ENCODE results near the gene FTHL17.

Gene FTHL17

DNA sequence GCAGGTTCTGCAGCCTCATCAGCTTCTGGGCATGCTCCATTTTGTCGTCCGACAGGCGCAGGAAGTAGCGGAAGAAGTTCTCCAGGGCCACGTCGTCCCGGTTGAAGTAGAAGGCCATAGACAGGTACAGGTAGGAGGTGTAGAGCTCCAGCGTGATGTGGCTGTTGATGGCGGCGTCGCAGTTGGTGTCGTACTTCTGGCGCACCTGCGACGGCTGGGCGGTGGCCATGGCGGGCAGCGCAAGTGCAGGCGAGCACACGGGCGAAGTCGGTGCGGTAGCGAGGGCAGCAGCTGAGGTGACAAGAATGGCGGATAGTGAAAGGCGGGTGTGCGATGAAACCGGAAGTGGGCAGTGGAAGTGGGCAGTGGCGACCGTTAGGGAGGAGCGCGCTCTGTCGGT is at the start of gene FTHL17:
TSS of gene FTHL17 (minus strand) at position 317 of the 400 bp plus-strand sequence. CDS start at position 229, 88 bp downstream.
- Histone ChIP-seq H3K27me3 (ENCODE audit: insufficient read depth, low read length) (no peaks in the 10 kb centered on the region), H3K79me2 (ENCODE audit: control insufficient read depth, insufficient read depth, low read length, unreplicated experiment) (no peaks in the 10 kb centered on the region), H3K4me1 (ENCODE audit: control insufficient read depth, insufficient read depth, low read length, unreplicated experiment) (no peaks in the 10 kb centered on the region), H3K4me3 (ENCODE audit: low read depth, low read length) (no peak within 1 kb of the TSS), H2AFZ (ENCODE audit: low read length, unreplicated experiment) (no peak within 1 kb of the TSS), H3K27ac (ENCODE audit: low read depth, low read length) (no peak within 1 kb of the TSS), H3K36me3 (ENCODE audit: insufficient read depth, low read length) (no peaks in the 10 kb centered on the region)

DNA sequence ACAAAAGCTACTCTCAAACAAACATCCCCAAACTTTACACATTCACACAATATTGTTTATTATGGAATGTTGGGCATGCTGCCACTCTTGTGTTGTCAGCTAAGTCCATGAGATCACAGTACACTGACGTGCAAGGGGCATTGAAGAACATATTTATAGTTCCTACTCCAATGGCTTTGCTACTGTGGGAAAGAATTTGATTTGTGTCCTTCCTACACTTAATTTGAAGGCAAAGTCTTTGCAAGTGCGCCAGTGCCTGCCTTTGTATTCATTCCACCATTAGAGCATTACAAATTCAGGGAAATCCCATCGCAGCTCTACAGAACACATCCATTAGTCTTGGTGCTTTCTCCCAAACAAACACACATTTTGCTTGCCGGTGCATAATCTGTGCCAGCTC is 45.4 kb upstream of the FTHL17 start:
- no peaks in the 10 kb centered on the region for H3K4me1 ChIP-seq (ENCODE audit: control insufficient read depth, insufficient read depth, low read length, unreplicated experiment)
- no peaks in the 10 kb centered on the region for H3K27me3 ChIP-seq (ENCODE audit: insufficient read depth, low read length)
- no peaks in the 10 kb centered on the region for H3K36me3 ChIP-seq (ENCODE audit: insufficient read depth, low read length)
- H3K4me3 ChIP-seq (ENCODE audit: low read depth, low read length): no peak overlapping the region
- H3K79me2 ChIP-seq (ENCODE audit: control insufficient read depth, insufficient read depth, low read length, unreplicated experiment): no peaks in the 10 kb centered on the region
- no peak overlapping the region for H3K27ac ChIP-seq (ENCODE audit: low read depth, low read length)
- H2AFZ ChIP-seq (ENCODE audit: low read length, unreplicated experiment): no peak overlapping the region

DNA sequence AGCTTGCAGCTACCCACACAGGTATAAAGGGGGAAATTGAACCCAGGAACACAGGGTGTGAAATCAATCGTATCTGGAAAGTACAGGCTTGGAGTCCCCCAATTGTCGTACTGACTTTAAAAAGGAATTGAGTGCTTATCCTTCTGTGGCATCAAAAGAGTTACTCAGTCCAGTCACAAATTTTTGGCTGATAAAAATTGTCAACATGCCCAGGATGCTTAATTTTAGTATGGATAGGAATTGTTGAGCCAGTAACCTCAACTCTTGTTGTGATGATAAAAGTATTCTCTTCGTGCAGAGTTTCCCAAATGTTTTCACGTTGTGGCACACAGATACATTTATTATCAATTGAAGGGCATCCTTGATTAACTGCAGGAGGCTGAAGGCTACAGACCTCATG is 43.6 kb upstream of the FTHL17 start:
- no peak overlapping the region for H3K27ac ChIP-seq (ENCODE audit: low read depth, low read length)
- H3K4me1 ChIP-seq (ENCODE audit: control insufficient read depth, insufficient read depth, low read length, unreplicated experiment): no peaks in the 10 kb centered on the region
- no peaks in the 10 kb centered on the region for H3K79me2 ChIP-seq (ENCODE audit: control insufficient read depth, insufficient read depth, low read length, unreplicated experiment)
- H3K27me3 ChIP-seq (ENCODE audit: insufficient read depth, low read length): no peaks in the 10 kb centered on the region
- no peak overlapping the region for H2AFZ ChIP-seq (ENCODE audit: low read length, unreplicated experiment)
- no peaks in the 10 kb centered on the region for H3K36me3 ChIP-seq (ENCODE audit: insufficient read depth, low read length)
- no peak overlapping the region for H3K4me3 ChIP-seq (ENCODE audit: low read depth, low read length)

DNA sequence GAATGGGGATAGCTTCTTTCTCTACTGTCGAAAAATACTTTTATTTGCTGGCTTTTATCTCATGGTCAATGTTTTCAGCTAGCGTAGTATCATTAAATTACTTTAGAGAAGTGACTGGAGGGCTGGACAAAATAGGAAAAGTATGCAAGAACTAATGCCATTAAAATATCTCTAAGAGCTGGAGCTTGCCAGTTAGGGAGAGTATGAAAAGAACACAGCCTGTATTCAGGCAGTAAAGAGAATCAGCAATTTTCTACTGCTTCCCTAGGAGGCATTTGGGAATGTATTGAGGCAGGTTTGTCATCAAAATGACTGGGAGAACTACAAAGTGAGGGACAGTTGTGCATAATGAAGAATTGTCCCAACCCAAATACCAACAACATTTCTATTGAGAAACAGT is 43.0 kb upstream of the FTHL17 start:
- no peak overlapping the region for H3K27ac ChIP-seq (ENCODE audit: low read depth, low read length)
- H3K4me3 ChIP-seq (ENCODE audit: low read depth, low read length): no peak overlapping the region
- H2AFZ ChIP-seq (ENCODE audit: low read length, unreplicated experiment): no peak overlapping the region
- no peaks in the 10 kb centered on the region for H3K36me3 ChIP-seq (ENCODE audit: insufficient read depth, low read length)
- H3K79me2 ChIP-seq (ENCODE audit: control insufficient read depth, insufficient read depth, low read length, unreplicated experiment): no peaks in the 10 kb centered on the region
- H3K27me3 ChIP-seq (ENCODE audit: insufficient read depth, low read length): no peaks in the 10 kb centered on the region
- H3K4me1 ChIP-seq (ENCODE audit: control insufficient read depth, insufficient read depth, low read length, unreplicated experiment): no peaks in the 10 kb centered on the region

DNA sequence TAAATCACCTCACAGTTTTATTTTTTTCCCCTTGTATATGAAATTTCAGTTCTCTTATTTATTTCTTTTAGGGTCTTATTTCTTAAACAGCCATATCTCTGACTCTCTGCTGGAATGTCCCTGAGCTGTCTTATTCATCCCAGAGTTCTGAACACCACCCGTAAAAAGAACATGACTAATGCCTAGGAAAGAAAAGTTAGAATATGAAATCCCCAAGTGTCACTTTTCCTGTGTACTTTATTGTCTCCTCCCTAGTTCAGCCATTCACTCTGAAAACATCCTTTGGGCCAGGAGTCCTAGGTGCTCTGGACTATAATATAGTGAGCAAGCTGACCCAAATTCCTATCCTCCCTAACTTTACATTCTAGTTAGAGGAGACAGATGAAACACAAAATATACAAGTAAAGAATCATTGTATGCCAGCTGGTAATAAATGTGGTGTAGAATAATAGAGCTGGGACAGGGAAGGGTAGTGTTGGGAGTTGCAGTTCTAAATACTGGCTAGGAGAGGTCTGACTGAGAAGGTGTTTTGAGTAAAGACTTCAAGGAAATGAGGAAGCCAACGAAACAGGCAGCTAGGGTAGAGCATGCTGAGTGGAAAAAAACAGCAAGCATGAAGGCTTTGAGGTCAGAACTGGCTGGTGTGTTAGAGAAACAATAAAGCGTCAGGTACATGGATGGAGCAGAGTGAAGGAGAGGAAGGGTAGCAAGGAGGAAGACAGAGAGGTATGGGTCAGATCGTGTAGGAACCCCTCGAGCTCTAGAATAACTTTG is 40.6 kb upstream of the FTHL17 start:
- no peaks in the 10 kb centered on the region for H3K79me2 ChIP-seq (ENCODE audit: control insufficient read depth, insufficient read depth, low read length, unreplicated experiment)
- H3K27me3 ChIP-seq (ENCODE audit: insufficient read depth, low read length): no peaks in the 10 kb centered on the region
- no peak overlapping the region; the same call in 1 of the 2 replicates for H3K27ac ChIP-seq (ENCODE audit: low read depth, low read length)
- no peak overlapping the region for H3K4me3 ChIP-seq (ENCODE audit: low read depth, low read length)
- no peaks in the 10 kb centered on the region for H3K36me3 ChIP-seq (ENCODE audit: insufficient read depth, low read length)
- no peaks in the 10 kb centered on the region for H3K4me1 ChIP-seq (ENCODE audit: control insufficient read depth, insufficient read depth, low read length, unreplicated experiment)
- no peak overlapping the region for H2AFZ ChIP-seq (ENCODE audit: low read length, unreplicated experiment)

DNA sequence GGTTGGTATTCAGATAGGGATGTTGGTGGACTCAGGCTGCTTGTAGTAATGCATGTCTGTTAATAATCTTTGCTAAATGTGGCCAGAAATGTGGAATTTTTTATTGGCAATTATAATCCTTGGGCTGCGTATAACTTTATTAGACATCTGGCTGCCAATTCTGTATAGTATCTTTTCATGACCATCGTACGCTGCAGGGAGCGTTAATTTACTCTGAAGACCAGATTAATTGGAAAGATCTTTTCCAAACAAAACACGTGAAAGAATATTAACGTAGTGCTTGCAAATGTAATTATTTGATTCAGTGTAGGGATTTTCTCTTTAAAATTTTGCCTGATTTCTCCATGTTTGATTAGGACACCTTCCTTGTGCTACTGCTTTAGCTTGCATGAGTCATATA is 38.8 kb upstream of the FTHL17 start:
- Histone ChIP-seq H3K27ac (ENCODE audit: low read depth, low read length) (no peak overlapping the region), H2AFZ (ENCODE audit: low read length, unreplicated experiment) (no peak overlapping the region), H3K27me3 (ENCODE audit: insufficient read depth, low read length) (no peaks in the 10 kb centered on the region)

DNA sequence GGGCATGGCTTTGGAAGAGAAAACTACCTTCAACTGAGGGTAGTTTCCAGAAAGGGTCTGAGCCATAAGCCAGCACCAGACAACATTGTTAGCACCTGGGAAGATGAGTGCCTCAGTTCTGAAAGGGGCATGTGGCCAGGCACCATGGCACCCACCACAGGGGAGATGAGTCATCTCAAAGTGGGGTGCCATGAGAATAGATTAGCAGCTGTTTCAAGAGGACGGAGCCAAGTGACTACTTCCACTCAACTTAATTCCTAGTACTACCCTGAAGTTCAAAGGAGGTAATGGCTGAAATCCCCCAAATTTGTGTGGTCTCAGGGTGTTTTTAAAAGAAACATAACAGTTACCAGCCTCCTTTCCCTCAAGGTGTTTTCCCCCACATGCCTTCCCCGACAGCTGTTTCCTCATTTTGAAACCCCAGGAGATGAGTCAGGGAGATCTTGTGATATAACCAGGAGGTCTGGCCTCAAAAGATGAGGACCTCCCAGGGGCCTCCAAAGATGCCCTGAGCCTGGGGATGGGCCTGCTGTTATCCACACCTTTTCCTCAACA is 27.8 kb upstream of the FTHL17 start:
- no peaks in the 10 kb centered on the region for H3K4me1 ChIP-seq (ENCODE audit: control insufficient read depth, insufficient read depth, low read length, unreplicated experiment)
- no peak overlapping the region for H3K4me3 ChIP-seq (ENCODE audit: low read depth, low read length)
- H3K27me3 ChIP-seq (ENCODE audit: insufficient read depth, low read length): no peaks in the 10 kb centered on the region
- no peak overlapping the region for H2AFZ ChIP-seq (ENCODE audit: low read length, unreplicated experiment)
- H3K27ac ChIP-seq (ENCODE audit: low read depth, low read length): no peak overlapping the region
- H3K79me2 ChIP-seq (ENCODE audit: control insufficient read depth, insufficient read depth, low read length, unreplicated experiment): no peaks in the 10 kb centered on the region
- H3K36me3 ChIP-seq (ENCODE audit: insufficient read depth, low read length): no peaks in the 10 kb centered on the region

More for the DNA sequence above, 38.8 kb upstream of the FTHL17 start:
- Histone ChIP-seq H3K36me3 (ENCODE audit: insufficient read depth, low read length) (no peaks in the 10 kb centered on the region), H3K4me1 (ENCODE audit: control insufficient read depth, insufficient read depth, low read length, unreplicated experiment) (no peaks in the 10 kb centered on the region), H3K79me2 (ENCODE audit: control insufficient read depth, insufficient read depth, low read length, unreplicated experiment) (no peaks in the 10 kb centered on the region), H3K4me3 (ENCODE audit: low read depth, low read length) (no peak overlapping the region)

DNA sequence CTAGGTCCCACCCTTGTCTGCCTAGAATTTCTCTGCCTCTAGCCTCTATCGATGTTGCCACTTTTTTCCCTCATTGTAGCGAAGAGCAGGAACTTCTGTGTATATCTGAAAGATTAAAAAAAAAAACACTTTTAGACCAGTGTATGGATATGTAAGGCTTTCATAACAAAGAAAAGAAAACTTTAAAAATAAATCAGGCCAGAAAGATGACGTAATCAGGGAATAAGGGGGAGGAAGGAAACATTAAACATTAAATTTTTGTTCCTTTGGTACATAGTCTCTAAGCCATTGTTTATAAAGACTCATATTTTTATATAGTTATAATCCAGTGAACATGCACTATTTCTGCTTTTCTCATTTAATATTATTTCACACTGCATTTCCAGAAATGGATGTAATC is 26.2 kb upstream of the FTHL17 start:
- Histone ChIP-seq H3K79me2 (ENCODE audit: control insufficient read depth, insufficient read depth, low read length, unreplicated experiment) (no peaks in the 10 kb centered on the region), H3K27ac (ENCODE audit: low read depth, low read length) (no peak overlapping the region), H2AFZ (ENCODE audit: low read length, unreplicated experiment) (no peak overlapping the region), H3K27me3 (ENCODE audit: insufficient read depth, low read length) (no peaks in the 10 kb centered on the region), H3K4me3 (ENCODE audit: low read depth, low read length) (no peak overlapping the region), H3K4me1 (ENCODE audit: control insufficient read depth, insufficient read depth, low read length, unreplicated experiment) (no peaks in the 10 kb centered on the region), H3K36me3 (ENCODE audit: insufficient read depth, low read length) (no peaks in the 10 kb centered on the region)

DNA sequence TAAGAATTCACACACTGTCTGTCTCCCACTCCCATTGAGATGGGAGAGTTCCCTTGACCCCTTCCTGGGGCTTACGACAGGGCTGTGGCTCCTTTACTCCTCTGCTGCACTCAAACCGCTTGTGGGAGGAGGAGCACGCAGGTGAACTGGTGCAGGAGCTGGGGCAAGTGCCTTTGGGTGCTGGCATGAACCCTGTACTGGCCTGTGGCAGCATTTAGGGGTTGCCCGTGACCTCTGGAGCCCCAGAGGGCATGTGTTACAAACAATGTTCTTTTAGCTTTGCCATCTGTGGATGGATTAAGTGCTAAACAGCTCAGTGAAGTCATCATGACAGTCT is 21.8 kb upstream of the FTHL17 start:
- no peak overlapping the region for H3K27ac ChIP-seq (ENCODE audit: low read depth, low read length)
- no peak overlapping the region for H2AFZ ChIP-seq (ENCODE audit: low read length, unreplicated experiment)
- H3K27me3 ChIP-seq (ENCODE audit: insufficient read depth, low read length): 0 out of 2 replicates have a peak, but pooled peaks cover 6% of the 10 kb centered on the region
- H3K4me3 ChIP-seq (ENCODE audit: low read depth, low read length): no peak overlapping the region
- no peaks in the 10 kb centered on the region for H3K79me2 ChIP-seq (ENCODE audit: control insufficient read depth, insufficient read depth, low read length, unreplicated experiment)
- no peaks in the 10 kb centered on the region for H3K36me3 ChIP-seq (ENCODE audit: insufficient read depth, low read length)
- H3K4me1 ChIP-seq (ENCODE audit: control insufficient read depth, insufficient read depth, low read length, unreplicated experiment): no peaks in the 10 kb centered on the region

DNA sequence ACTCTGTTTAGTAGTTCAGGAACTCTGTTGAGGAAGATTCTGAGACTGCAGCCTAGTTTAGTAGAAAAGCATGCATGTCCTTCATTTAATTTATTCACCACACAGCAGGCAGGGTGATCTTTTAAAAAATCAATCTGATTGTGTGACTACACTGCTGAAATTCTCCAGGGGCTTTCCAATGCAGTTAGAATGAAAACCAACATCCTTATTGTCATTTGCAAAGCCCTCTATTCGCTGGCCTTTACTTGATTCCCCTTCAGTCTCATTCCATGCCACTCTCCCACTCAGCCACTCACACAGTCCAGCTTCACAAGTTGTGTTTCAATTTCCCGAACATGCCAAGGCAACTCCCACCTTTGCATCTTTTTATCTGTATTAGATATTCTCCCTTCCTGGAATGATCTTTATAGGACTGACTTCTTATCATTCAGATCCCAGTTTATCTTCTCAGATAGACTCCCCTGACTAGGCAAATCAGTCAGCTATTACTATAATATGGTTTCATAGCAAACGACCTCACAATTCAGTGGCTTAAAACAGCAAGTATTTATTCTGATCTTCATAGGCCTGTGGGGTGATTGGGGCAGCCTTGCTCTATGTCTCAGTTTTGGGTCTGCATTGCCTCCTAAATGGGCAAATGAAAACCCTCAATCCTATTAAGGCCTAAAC is 21.3 kb upstream of the FTHL17 start:
- no peaks in the 10 kb centered on the region for H3K4me1 ChIP-seq (ENCODE audit: control insufficient read depth, insufficient read depth, low read length, unreplicated experiment)
- no peak overlapping the region for H2AFZ ChIP-seq (ENCODE audit: low read length, unreplicated experiment)
- H3K36me3 ChIP-seq (ENCODE audit: insufficient read depth, low read length): no peaks in the 10 kb centered on the region
- H3K79me2 ChIP-seq (ENCODE audit: control insufficient read depth, insufficient read depth, low read length, unreplicated experiment): no peaks in the 10 kb centered on the region
- H3K27ac ChIP-seq (ENCODE audit: low read depth, low read length): no peak overlapping the region
- no peak overlapping the region for H3K4me3 ChIP-seq (ENCODE audit: low read depth, low read length)
- H3K27me3 ChIP-seq (ENCODE audit: insufficient read depth, low read length): 0 out of 2 replicates have a peak, but pooled peaks cover 6% of the 10 kb centered on the region

DNA sequence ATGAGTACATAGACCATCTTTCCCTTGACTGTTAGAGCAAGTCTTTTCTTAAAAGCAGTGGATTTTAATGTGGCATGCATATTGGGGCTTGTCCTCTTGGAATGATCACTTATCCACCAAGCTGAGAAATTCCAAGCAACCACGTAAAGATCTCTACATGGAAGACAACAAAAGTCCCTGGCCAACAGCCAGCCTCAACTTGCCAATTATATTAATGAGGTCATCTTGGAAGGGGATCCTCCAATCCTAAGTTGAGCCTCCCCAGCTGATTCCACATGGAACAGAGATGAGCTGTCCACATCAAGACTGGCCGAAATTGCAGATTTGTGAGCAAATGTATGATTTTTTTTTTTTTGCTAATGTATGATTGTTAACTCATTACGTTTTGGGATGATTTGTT is 20.6 kb upstream of the FTHL17 start:
- Histone ChIP-seq H3K27ac (ENCODE audit: low read depth, low read length) (no peak overlapping the region), H3K4me1 (ENCODE audit: control insufficient read depth, insufficient read depth, low read length, unreplicated experiment) (no peaks in the 10 kb centered on the region), H3K4me3 (ENCODE audit: low read depth, low read length) (no peak overlapping the region), H2AFZ (ENCODE audit: low read length, unreplicated experiment) (no peak overlapping the region), H3K36me3 (ENCODE audit: insufficient read depth, low read length) (no peaks in the 10 kb centered on the region), H3K79me2 (ENCODE audit: control insufficient read depth, insufficient read depth, low read length, unreplicated experiment) (no peaks in the 10 kb centered on the region), H3K27me3 (ENCODE audit: insufficient read depth, low read length) (0 out of 2 replicates have a peak, but pooled peaks cover 6% of the 10 kb centered on the region)
